HepG2 (cell line): ENCODE results near the gene HSCB. TPM values are rescaled to one million over a fixed set of nuclear protein-coding genes. Genes with fewer than 3 reads are reported as not detected.

Experiments
- MED13 ChIP-seq: sonication (generic); formaldehyde crosslinking; IDR thresholded peaks from 2 replicates; pipeline ENCODE4 v1.5.0; 2020; ENCODE audit warnings: missing genetic modification reagents
- SKI ChIP-seq: fragments of 450-650 bp; IDR thresholded peaks from one replicate; pipeline ENCODE4 v1.6.1; 2018; ENCODE audit warnings: mild to moderate bottlenecking; ENCODE audit not compliant: partially characterized antibody
- YEATS2 ChIP-seq: sonication (generic); formaldehyde crosslinking; IDR thresholded peaks from 2 replicates; pipeline ENCODE4 v1.4.0; 2020; ENCODE audit warnings: missing genetic modification reagents, borderline replicate concordance
- ZIK1 ChIP-seq: sonication (generic); formaldehyde crosslinking; IDR thresholded peaks from 2 replicates; pipeline ENCODE4 v1.5.0; 2020; ENCODE audit warnings: mild to moderate bottlenecking, low read depth, missing genetic modification reagents, borderline replicate concordance
- ZKSCAN1 ChIP-seq: fragments of 150-350 bp; IDR thresholded peaks from 2 replicates; pipeline ENCODE4 v1.6.1; 2014; ENCODE audit warnings: low read length
- ZNF335 ChIP-seq: sonication (generic); formaldehyde crosslinking; IDR thresholded peaks from 2 replicates; pipeline ENCODE4 v1.4.0; 2020; ENCODE audit warnings: missing genetic modification reagents
- ZNF34 ChIP-seq: sonication (generic); formaldehyde crosslinking; IDR thresholded peaks from 2 replicates; pipeline ENCODE4 v1.4.0; 2020; ENCODE audit warnings: mild to moderate bottlenecking, missing genetic modification reagents, borderline replicate concordance
- ZNF570 ChIP-seq: sonication (generic); formaldehyde crosslinking; IDR thresholded peaks from 2 replicates; pipeline ENCODE4 v1.4.0; 2020; ENCODE audit warnings: mild to moderate bottlenecking, missing genetic modification reagents, borderline replicate concordance
- ZNF703 ChIP-seq: sonication (generic); formaldehyde crosslinking; IDR thresholded peaks from 2 replicates; pipeline ENCODE4 v1.5.1; 2020; ENCODE audit warnings: missing genetic modification reagents, mild to moderate bottlenecking, moderate library complexity, borderline replicate concordance
- ZNF790 ChIP-seq: sonication (generic); formaldehyde crosslinking; IDR thresholded peaks from 2 replicates; pipeline ENCODE4 v1.8.0; 2022; ENCODE audit warnings: missing genetic modification reagents, mild to moderate bottlenecking, borderline replicate concordance
- ZNF850 ChIP-seq: sonication (generic); formaldehyde crosslinking; conservative IDR thresholded peaks from 2 replicates; pipeline ENCODE4 v1.9.0; 2021; ENCODE audit warnings: mild to moderate bottlenecking, missing genetic modification reagents
- ZNF883 ChIP-seq: sonication (generic); formaldehyde crosslinking; IDR thresholded peaks from 2 replicates; pipeline ENCODE4 v1.5.1; 2020; ENCODE audit warnings: mild to moderate bottlenecking, missing genetic modification reagents; ENCODE audit errors: not compliant biosample characterization
- ZSCAN9 ChIP-seq: IDR thresholded peaks from 2 replicates; pipeline ENCODE4 v1.6.1; 2016; ENCODE audit warnings: borderline replicate concordance
- polyA plus RNA-seq, 8 experiments: library from polyadenylated mRNA; depleted of rRNA in 3 of 8; stranded (reverse) in 7 of 8; unstranded in 1 of 8; fragments of >200 nt; fragmentation: Illumina TruSeq in 4 of 8; extraction: Trizol in 4 of 8; gene quantifications; 2 replicates each; pipeline versions ENCODE4 v1.2.1 to v1.2.3, GENCODE V29; 2011 to 2016; ENCODE audit warnings: low read depth in 4 of 8, missing spikeins in 1 of 8, mixed read lengths in 1 of 8; ENCODE audit not compliant: insufficient read depth in 1 of 8
- total RNA-seq, 5 experiments: library from RNA; depleted of rRNA; stranded (reverse); fragments of >200 nt; fragmentation: Illumina TruSeq; extraction: Trizol; gene quantifications; 2 replicates each; pipeline ENCODE4 v1.2.3, GENCODE V29; 2016; ENCODE audit warnings: low read depth in 1 of 5
- TF ChIP-seq, protein P1 (sequence below): sonication (generic); formaldehyde crosslinking; IDR thresholded peaks from one replicate; pipeline ENCODE4 v1.5.1; 2020; ENCODE audit warnings: mild to moderate bottlenecking, missing genetic modification reagents; ENCODE audit errors: not compliant biosample characterization
- TF ChIP-seq, protein P2 (sequence below): sonication (generic); formaldehyde crosslinking; conservative IDR thresholded peaks from 2 replicates; pipeline ENCODE4 v1.4.0; 2020; ENCODE audit warnings: missing genetic modification reagents
- TF ChIP-seq, protein P3 (sequence below), 2 experiments: fragments of 450-650 bp in 1 of 2; sonication (generic) in 1 of 2; formaldehyde crosslinking; IDR thresholded peaks; 2 replicates each; pipeline versions ENCODE4 v1.5.0 to v1.8.0; 2020 to 2022; ENCODE audit warnings: mild to moderate bottlenecking in 1 of 2, missing genetic modification reagents in 1 of 2
- TF ChIP-seq, protein P4 (sequence below): sonication (generic); formaldehyde crosslinking; IDR thresholded peaks from 2 replicates; pipeline ENCODE4 v1.5.0; 2020; ENCODE audit warnings: mild to moderate bottlenecking, missing genetic modification reagents

HSCB gene
- total and polyA plus RNA-seq, 2 of the 13 experiments (the other 11 are each of a cell fraction or from before 2014, with no cell fraction given): 15.4 to 20.9 TPM

DNA sequence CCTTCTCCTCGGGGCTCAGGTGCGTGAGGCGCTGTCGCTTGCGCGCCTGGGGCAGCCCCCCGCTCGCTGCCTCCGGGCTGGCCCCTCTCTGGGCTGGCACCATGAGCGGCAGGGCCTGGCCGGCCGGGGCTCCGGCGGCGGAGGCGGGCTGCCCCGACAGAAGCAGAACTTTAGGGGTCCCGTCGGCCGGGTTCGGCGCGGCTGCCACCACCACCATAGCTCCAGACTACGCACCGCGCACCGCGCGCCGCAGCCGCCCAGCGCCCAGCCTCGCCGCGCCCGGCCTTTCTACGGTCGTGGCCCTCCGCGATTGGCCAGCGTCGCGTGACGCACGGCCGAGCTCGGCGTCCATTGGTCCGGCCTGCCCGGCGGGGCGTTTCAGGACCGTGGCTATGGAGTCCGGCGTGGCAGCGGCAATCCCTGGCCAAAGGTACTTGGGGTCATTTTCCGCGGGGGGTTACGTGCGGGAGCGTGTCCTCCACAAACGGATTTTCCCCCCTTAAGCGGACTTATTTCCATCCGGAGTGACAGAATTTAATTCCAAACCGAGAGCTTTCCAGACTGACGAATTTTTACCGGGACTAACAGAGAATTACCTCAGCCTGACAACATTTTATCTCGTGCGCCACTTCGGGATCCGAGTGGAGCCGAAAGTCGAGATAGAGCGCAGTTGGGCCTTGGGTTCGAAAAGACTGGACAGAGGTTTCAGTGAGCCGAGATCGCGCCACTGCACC lies 58.6 kb downstream of the HSCB start, which contains the start of gene XBP1 (continued):
- TF ChIP-seq, protein P1, sequence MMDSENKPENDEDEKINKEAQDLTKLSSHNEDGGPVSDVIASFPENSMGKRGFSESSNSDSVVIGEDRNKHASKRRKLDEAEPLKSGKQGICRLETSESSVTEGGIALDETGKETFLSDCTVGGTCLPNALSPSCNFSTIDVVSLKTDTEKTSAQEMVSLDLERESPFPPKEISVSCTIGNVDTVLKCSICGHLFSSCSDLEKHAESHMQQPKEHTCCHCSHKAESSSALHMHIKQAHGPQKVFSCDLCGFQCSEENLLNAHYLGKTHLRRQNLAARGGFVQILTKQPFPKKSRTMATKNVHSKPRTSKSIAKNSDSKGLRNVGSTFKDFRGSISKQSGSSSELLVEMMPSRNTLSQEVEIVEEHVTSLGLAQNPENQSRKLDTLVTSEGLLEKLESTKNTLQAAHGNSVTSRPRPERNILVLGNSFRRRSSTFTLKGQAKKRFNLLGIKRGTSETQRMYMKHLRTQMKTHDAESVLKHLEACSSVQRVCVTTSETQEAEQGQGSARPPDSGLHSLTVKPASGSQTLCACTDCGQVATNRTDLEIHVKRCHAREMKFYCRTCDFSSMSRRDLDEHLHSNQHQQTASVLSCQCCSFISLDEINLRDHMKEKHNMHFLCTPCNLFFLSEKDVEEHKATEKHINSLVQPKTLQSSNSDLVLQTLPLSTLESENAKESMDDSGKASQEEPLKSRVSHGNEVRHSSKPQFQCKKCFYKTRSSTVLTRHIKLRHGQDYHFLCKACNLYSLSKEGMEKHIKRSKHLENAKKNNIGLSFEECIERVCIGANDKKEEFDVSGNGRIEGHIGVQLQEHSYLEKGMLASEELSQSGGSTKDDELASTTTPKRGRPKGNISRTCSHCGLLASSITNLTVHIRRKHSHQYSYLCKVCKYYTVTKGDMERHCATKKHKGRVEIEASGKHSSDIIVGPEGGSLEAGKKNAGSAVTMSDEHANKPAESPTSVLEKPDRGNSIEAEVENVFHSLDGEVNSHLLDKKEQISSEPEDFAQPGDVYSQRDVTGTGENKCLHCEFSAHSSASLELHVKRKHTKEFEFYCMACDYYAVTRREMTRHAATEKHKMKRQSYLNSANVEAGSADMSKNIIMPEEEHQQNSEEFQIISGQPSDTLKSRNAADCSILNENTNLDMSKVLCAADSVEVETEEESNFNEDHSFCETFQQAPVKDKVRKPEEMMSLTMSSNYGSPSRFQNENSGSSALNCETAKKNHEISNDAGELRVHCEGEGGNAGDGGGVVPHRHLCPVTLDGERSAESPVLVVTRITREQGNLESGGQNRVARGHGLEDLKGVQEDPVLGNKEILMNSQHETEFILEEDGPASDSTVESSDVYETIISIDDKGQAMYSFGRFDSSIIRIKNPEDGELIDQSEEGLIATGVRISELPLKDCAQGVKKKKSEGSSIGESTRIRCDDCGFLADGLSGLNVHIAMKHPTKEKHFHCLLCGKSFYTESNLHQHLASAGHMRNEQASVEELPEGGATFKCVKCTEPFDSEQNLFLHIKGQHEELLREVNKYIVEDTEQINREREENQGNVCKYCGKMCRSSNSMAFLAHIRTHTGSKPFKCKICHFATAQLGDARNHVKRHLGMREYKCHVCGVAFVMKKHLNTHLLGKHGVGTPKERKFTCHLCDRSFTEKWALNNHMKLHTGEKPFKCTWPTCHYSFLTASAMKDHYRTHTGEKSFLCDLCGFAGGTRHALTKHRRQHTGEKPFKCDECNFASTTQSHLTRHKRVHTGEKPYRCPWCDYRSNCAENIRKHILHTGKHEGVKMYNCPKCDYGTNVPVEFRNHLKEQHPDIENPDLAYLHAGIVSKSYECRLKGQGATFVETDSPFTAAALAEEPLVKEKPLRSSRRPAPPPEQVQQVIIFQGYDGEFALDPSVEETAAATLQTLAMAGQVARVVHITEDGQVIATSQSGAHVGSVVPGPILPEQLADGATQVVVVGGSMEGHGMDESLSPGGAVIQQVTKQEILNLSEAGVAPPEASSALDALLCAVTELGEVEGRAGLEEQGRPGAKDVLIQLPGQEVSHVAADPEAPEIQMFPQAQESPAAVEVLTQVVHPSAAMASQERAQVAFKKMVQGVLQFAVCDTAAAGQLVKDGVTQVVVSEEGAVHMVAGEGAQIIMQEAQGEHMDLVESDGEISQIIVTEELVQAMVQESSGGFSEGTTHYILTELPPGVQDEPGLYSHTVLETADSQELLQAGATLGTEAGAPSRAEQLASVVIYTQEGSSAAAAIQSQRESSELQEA: peak; percentile 74
- TF ChIP-seq YEATS2 (no peak), SKI (peak; percentile 56), ZNF883 (peak; percentile 91), ZKSCAN1 (no peak), ZNF570 (CRISPR knock-in tag) (0 out of 2 replicates have a peak, but pooled peaks have one; percentile 70), ZNF790 (CRISPR knock-in tag) (peak; percentile 68; the same call in 1 of the 2 replicates), ZNF703 (0 out of 2 replicates have a peak, but pooled peaks have one; percentile 37), ZNF34 (CRISPR knock-in tag) (no peak), MED13 (CRISPR knock-in tag) (no peak), ZIK1 (CRISPR knock-in tag) (peak; percentile 82; the same call in 1 of the 2 replicates), ZSCAN9 (no peak; the same call in 1 of the 2 replicates), ZNF335 (CRISPR knock-in tag) (no peak), ZNF850 (CRISPR knock-in tag) (0 out of 2 replicates have a peak, but pooled peaks have one; percentile 67)
- TF ChIP-seq, protein P2, sequence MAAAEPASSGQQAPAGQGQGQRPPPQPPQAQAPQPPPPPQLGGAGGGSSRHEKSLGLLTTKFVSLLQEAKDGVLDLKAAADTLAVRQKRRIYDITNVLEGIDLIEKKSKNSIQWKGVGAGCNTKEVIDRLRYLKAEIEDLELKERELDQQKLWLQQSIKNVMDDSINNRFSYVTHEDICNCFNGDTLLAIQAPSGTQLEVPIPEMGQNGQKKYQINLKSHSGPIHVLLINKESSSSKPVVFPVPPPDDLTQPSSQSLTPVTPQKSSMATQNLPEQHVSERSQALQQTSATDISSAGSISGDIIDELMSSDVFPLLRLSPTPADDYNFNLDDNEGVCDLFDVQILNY (CRISPR knock-in tag): peak; percentile 78; the same call in 1 of the 2 replicates
- TF ChIP-seq, protein P3, sequence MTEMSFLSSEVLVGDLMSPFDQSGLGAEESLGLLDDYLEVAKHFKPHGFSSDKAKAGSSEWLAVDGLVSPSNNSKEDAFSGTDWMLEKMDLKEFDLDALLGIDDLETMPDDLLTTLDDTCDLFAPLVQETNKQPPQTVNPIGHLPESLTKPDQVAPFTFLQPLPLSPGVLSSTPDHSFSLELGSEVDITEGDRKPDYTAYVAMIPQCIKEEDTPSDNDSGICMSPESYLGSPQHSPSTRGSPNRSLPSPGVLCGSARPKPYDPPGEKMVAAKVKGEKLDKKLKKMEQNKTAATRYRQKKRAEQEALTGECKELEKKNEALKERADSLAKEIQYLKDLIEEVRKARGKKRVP (CRISPR knock-in tag; IDR thresholded peaks at IDR 0.05): peak in 1 of 2 experiments; percentile 24; a peak in 1 of 4 replicates
- TF ChIP-seq, protein P4, sequence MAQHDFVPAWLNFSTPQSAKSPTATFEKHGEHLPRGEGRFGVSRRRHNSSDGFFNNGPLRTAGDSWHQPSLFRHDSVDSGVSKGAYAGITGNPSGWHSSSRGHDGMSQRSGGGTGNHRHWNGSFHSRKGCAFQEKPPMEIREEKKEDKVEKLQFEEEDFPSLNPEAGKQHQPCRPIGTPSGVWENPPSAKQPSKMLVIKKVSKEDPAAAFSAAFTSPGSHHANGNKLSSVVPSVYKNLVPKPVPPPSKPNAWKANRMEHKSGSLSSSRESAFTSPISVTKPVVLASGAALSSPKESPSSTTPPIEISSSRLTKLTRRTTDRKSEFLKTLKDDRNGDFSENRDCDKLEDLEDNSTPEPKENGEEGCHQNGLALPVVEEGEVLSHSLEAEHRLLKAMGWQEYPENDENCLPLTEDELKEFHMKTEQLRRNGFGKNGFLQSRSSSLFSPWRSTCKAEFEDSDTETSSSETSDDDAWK (CRISPR knock-in tag): no peak
